Stimulated activated CD8-positive, alpha-beta memory T cell treated with anti-CD3 and anti-CD28 coated beads, Interleukin-2, amount 100 ng/mL, for 1 hour (primary cell): ENCODE results near the gene MCU.
"Not testable (repeated sequence)": the region's sequence is repeated elsewhere in the genome, so short reads cannot be mapped to it uniquely, and the experiment has no call there.

Experiments used
- DNase-seq, 2 donors: peaks; one replicate each; pipeline ENCODE4 v3.0.0-alpha.2; 2020; ENCODE audit warnings: low read depth in 2 of 2

The MCU gene

DNA sequence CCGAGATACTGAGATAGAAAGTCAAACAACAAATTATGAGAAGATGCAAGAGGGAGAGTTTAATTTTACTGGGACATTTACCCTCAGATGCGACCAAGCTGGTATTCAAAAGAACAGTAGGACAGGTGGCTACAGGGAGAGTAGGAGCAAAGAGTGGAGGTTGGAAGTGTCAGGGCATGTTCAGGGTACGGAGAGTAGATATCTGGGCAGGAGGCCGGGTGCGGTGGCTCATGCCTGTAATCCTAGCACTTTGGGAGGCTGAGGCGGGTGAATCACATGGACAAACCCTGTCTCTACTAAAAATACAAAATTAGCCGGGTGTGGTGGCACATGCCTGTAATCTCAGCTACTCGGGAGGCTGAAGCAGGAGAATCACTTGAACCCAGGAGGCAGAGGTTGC is 5.5 kb upstream of the MCU start:
- not testable (repeated sequence) for DNase-seq

DNA sequence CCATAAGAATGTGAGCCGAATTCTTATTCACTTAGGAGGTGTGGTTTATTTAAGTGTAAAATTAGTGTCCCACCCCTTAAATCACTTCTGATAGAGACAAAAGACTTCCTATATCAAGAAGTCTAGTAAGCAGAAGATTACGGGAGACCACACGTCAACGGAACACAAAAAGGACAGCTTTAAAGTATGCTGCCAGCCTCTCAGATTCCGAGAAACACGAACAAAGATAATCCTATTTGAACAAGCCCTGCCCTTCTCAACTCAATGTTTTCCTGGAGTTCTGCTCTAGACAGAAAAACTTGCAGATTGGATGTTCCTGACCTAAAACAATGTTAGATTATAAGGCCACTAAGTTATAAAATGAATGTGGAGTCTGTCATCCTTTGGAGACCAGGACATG is 4.9 kb upstream of the MCU start:
- DNase-seq = no peak

GRCh38 chr10:72688208-72688651 is 3.7 kb upstream of the MCU start:
- DNase-seq = no peak

- no peak for DNase-seq
Measured at GRCh38 chr10:72689660-72690059, 2.3 kb upstream of the MCU start.

GRCh38 chr10:72690071-72690755 is 1.7 kb upstream of the MCU start:
- DNase-seq = no peak

DNA sequence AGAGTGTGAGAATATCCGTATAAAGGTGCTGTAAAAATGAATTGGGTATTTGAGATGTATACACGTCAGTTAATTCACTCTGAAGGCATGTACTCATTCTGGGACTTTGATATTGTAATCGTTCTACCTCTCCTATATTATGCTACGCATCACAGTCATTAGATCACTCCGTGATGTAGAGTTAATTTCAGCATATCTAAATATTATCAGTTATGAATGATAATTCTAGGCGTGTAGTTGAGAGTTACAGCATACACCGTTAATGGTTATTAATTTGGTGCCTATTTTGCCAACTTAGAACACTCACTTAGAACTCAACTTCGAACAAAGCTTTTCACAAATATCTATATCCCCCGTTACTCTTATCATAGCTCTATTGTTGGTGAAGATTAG is 477 bp upstream of the MCU start:
- DNase-seq = no peak

GRCh38 chr10:72692744-72692993 is 726 bp downstream of the MCU start:
- no peak for DNase-seq

DNA sequence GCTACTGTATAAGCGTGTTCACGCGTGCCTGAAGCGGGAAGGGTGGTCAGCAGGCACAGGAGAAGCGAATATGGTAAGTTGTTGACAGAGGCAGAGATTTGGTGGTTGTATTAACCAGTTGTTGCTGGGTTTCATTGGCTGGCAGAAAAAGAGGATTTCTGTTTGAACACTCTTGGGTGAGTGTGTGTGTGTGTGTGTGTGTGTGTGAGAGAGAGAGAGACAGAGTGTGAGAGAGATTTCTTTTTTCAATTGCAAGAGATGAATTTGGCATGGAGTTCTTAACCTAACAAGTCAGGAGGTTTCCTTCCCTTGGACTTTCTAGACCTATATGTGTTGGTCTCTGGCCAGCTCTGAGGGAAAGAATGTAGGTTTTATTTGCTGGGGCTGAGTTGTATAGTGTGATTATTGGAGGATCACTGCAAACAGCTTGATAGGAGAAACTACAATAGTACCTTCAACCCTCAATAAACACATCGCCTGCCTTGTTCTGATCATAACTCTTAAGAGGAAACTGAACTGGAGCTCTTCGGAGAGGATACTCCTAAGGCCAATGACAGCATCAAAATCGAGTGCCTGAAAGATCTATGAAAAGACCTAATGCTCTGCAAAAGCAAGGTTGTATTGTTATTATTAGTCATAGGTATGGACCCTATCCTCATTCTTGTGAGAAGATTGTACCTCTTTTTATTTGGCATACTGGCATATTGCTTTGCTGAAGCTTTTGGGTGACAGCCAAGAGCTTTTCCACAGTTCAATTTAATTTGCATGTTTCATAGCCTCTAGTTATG is 1.2 kb downstream of the MCU start:
- DNase-seq = no peak

DNA sequence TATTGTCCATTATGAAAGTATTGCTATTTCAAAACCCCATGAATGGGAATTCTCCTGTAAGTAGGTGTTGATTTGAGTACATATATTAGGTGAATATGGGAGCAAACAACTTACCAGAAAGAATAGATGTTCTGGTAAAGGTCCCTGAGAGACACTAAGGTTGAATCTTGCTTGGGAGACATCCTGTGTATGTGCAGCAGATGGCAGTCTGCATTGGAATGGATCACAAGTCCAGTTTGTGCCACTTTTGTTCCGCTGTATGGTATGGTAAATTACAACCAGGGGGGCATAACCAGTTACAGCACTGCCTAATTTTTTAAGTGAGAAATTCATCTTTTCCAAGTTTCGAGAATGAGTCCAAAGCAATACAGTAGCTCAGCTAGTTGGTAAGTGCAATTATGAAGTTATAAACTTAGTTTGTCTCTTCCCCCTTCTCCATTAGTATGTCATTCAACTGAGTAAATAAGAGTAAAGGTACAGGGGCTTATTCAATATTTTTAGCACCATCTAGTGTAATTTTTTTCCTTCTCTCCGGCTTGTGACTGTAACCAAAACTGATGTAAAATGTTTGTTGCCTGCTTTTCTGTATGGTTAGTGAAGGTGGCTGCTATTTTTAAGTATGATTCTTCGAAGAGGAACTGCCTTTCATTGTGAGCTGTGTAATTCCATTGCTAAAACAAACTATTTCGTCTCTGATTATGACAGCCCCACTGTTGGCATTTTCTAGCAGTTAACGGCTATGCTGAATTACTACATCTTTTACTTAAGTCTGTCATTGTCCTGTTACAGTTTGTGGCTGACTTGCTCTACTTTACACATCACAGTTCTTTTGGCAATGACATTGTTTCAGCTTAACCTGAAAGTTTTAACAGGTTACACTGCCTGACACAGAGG is 2.8 kb downstream of the MCU start:
- no peak for DNase-seq

DNA sequence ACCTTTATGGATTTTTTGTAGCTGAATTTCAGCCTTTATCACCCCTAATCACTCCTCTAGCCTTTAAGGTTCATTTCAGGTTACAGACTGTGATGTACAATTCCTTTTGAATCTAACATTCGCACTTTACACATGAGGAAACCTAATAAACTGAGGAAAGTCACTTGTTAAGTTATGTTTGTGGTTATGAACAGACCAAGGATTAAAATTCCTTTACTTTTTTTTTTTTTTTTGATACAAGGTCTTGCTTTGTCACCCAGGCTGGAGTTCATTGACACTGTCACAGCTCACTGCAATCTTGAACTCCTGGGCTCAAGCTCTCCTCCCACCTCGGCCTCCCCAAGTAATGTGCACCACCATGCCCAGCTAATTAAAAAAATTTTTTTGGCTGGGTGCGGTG is 3.6 kb downstream of the MCU start:
- no peak for DNase-seq

- DNase-seq = no peak
Measured at GRCh38 chr10:72697716-72698115, 5.8 kb downstream of the MCU start.

- DNase-seq = not testable (repeated sequence)
Measured at GRCh38 chr10:72702465-72702864, 10.5 kb downstream of the MCU start.

DNA sequence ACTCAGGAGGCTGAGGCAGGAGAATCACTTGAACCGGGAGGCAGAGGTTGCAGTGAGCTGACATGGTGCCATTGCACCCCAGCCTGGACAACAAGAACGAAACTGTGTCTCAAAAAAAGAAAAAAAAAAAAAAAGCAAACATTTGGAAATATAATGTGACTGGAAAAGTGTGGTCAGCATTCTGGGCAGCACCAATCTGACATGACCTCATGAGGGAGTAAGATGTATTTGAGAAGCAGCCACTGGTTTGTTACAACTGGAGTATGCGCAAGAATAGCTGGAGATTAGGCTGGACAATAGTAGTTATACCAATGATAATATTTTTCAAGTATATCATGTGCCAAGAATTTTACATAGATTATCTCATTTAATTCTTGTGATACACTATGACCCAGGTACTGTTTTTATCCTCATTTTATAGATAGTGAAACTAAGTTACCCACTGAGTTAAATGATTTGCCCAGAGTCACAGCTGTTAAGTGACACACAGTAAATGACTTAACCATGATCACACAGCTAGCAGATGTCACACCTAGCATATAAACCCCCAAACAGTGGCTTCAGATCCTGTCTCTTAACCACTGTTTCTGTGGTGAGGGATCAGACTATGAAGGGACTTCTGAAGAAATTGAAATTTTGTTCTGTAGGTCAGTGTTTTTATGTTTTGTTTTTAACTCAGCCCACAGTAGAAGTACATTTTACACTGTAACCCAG is 11.1 kb downstream of the MCU start:
- no peak for DNase-seq

DNA sequence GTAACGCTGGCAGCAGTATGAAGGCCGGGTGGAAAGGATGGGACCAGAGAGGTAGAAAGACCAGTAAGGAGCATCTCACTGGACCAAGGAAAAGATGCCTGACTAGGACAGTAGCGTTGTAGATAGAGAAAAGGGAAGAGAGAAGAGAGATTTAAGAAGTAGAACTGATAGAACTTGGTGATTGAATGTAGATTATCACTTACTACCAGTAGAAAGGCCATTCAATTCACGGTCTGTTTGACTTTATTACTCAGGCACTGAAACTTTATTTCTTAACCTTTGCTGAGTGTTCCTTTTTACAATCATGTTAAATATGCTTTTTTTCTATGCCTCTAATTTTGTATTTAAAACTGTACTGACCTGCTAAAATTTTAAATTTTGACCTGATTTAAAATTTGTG is 12.2 kb downstream of the MCU start:
- DNase-seq = no peak

DNA sequence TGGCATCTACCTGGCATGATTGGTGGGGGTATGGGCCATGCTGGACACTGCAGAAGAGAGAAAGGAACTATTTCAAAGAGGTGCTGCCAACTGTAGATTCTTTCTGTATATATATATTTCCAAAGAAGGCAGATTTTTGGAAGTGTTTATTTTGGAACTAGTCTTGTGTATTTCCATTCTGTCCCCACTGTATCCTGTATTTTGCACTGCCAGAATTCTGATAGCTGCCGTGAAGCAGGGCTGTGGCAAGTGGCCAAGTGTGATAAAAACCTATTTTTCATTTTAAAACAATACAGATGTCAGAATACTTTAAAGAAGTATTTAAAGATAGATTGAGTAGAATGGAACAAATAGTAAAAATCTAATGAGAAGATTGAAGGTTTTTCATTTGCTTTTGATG is 17.1 kb downstream of the MCU start:
- DNase-seq = no peak

GRCh38 chr10:72712136-72712535 is 20.2 kb downstream of the MCU start:
- DNase-seq = no peak

GRCh38 chr10:72719941-72720592 is 28.1 kb downstream of the MCU start:
- DNase-seq = no peak

DNA sequence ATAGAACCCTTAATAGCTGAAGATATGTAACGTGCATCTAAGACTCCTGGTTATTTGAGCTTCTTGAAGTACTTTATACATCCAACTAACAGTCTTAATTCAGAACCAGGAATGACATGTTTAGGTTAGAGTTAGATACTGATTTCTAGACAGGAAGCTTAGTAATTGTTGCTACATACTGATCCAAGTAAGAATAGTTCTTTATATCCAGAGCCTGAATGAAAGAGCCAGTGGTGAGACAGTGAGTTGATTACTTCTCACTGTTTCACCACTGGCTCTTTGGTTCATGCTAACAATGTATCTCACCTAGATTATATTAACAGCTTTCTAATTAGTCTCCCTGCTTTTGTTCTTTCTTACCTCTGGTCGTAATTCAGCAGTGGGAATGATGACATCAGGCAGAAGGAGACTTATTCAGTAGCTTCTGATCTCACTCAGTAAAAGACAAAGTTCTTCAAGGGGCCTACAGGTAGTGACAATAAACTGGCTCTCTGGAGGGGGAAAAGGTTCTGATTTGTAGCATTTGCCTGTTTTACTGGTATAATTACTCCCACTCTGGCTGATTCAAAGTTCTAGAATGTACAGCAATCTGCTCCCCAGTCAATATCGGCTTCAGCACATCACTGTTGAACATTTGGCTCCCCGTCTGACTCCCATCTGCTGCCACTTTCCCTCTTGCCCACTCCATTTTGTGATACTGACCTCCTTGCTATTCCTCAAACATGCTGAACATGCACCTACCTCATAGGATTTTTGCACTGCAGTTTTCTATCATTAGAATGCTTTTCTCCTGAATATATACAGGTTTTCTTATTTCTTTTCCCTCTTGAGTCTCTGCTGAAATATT is 29.1 kb downstream of the MCU start:
- no peak for DNase-seq

DNA sequence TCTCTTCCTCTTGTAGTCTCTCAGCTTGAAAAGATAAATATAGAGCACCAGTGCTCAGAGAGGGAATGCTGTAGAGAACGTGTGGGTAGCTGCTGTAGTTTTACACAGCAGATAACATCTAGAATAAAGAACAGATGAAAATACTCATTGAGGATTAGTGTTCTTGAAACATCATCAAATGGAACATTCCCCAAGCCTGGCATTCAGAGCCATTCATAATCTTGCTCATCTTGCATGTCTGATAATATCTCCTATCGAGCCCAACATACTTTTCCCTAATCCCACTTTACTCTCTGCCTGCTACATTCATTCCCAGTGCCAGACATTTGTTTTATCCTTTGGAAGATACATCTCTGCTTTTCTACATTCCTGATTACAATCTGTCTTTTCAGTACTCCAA is 35.2 kb downstream of the MCU start:
- DNase-seq = no peak

- DNase-seq = no peak
Measured at GRCh38 chr10:72728462-72728861, 36.5 kb downstream of the MCU start.

DNA sequence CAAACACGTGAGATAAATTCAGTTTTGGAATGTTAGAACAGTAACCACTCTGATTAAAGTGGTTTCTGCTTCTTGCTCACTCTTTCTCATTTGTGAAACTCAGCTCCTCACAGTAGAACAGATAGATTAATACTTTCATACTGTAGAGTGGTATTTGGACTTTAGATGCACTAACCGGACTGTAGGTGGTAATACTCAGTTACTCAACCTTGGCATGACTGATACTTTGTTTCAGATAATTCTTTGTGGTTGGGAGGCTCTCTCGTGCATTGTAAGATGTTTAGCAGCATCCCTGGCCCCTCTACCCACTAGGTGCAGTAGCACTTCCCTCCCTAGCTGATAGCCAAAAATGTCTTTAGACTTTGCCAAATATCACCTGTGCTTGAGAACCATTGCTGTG is 37.6 kb downstream of the MCU start:
- no peak for DNase-seq
